ENCODE data around the gene MRPL50. TPM values are rescaled to one million over a fixed set of nuclear protein-coding genes. Genes with fewer than 3 reads are reported as not detected.
A peak's percentile ranks its signal among the peaks of the same experiment; 100 is the strongest.

Gene MRPL50
- total RNA-seq, 1 donor from 2014 or later, result 11.6 TPM

- H3K36me3 ChIP-seq (ENCODE audit: control insufficient read depth, insufficient read depth, low read length), result no peaks in the 10 kb centered on the region
- H3K4me3 ChIP-seq (ENCODE audit: low read depth, low read length), result no peak overlapping the region
- no peak for FAIRE-seq
- H3K27me3 ChIP-seq (ENCODE audit: control insufficient read depth, insufficient read depth, low read length), result no peaks in the 10 kb centered on the region
- TF ChIP-seq, protein P1, sequence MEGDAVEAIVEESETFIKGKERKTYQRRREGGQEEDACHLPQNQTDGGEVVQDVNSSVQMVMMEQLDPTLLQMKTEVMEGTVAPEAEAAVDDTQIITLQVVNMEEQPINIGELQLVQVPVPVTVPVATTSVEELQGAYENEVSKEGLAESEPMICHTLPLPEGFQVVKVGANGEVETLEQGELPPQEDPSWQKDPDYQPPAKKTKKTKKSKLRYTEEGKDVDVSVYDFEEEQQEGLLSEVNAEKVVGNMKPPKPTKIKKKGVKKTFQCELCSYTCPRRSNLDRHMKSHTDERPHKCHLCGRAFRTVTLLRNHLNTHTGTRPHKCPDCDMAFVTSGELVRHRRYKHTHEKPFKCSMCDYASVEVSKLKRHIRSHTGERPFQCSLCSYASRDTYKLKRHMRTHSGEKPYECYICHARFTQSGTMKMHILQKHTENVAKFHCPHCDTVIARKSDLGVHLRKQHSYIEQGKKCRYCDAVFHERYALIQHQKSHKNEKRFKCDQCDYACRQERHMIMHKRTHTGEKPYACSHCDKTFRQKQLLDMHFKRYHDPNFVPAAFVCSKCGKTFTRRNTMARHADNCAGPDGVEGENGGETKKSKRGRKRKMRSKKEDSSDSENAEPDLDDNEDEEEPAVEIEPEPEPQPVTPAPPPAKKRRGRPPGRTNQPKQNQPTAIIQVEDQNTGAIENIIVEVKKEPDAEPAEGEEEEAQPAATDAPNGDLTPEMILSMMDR (IDR thresholded peaks at IDR 0.05; ENCODE audit: insufficient read depth, low read length, severe bottlenecking), result no peak
- DNase-seq (ENCODE audit: low read depth), result no peak
Observed at GRCh38 chr9:101354765-101355708, 43.4 kb downstream of the MRPL50 start.

GRCh38 chr9:101354143-101354764, 44.2 kb downstream of the MRPL50 start:
- FAIRE-seq (peak; percentile 50), DNase-seq (ENCODE audit: low read depth) (peak; percentile 71)
- H3K27me3 ChIP-seq (ENCODE audit: control insufficient read depth, insufficient read depth, low read length), result no peaks in the 10 kb centered on the region
- TF ChIP-seq, protein P1 (IDR thresholded peaks at IDR 0.05; ENCODE audit: insufficient read depth, low read length, severe bottlenecking), result no peak
- H3K4me3 ChIP-seq (ENCODE audit: low read depth, low read length), result no peak overlapping the region
- H3K36me3 ChIP-seq (ENCODE audit: control insufficient read depth, insufficient read depth, low read length), result no peaks in the 10 kb centered on the region

- Histone ChIP-seq H3K27me3 (ENCODE audit: control insufficient read depth, insufficient read depth, low read length) (no peaks in the 10 kb centered on the region), H3K36me3 (ENCODE audit: control insufficient read depth, insufficient read depth, low read length) (no peaks in the 10 kb centered on the region), H3K4me3 (ENCODE audit: low read depth, low read length) (no peak overlapping the region)
- FAIRE-seq (no peak), DNase-seq (ENCODE audit: low read depth) (no peak)
- TF ChIP-seq, protein P1 (IDR thresholded peaks at IDR 0.05; ENCODE audit: insufficient read depth, low read length, severe bottlenecking), result no peak
Observed at GRCh38 chr9:101353683-101354082, 44.7 kb downstream of the MRPL50 start.

DNA sequence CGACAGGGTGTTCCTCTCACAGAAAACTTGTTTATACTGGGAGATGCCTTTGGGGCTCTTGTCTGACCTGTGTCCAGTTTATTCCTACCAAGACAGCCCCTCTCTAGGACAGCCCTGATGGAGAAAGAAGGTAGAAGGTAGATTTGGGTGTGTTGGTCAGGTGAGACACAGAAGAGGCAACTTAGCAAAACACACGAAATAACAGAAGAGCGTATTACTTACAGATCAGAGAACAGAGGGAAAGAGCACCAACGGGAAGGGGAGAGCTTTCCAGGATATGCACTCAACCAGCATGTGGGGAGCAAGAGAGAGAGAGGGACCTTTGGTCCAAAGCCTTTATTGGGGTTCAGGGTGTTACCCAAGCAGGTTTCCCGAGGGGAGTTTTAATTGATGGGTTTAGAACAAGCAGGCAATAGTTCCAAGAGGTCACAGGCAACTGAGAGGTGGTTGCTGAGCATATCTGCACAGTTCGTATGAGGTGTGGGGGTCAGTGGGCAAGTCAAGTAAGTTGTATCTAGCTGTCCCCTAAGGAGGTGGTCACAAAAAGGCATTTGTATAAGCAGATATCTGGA, 45.4 kb downstream of the MRPL50 start:
- H3K27me3 ChIP-seq (ENCODE audit: control insufficient read depth, insufficient read depth, low read length), result no peaks in the 10 kb centered on the region
- no peak overlapping the region for H3K4me3 ChIP-seq (ENCODE audit: low read depth, low read length)
- no peak for FAIRE-seq
- no peaks in the 10 kb centered on the region for H3K36me3 ChIP-seq (ENCODE audit: control insufficient read depth, insufficient read depth, low read length)
- no peak for DNase-seq (ENCODE audit: low read depth)
- TF ChIP-seq, protein P1 (IDR thresholded peaks at IDR 0.05; ENCODE audit: insufficient read depth, low read length, severe bottlenecking), result no peak

DNA sequence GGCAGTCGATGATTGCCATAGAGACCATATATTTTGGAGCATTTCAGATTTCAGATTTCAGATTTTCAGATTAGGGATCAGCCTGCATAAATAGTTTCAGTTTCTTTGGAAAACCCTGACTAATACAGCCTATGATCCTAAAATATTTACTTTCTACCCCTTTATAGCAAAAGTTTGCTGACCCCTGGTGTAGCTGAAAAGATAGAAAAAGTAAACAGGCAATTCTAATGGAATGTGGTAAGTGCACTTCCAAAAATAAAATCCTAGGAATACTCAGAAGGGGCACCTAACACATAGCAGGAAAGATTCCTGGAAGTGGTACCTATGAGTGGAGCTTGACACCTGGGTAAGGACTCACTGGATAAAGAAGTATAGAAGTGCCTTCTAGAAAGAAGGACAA, 48.1 kb downstream of the MRPL50 start:
- TF ChIP-seq, protein P1 (IDR thresholded peaks at IDR 0.05; ENCODE audit: insufficient read depth, low read length, severe bottlenecking), result no peak
- FAIRE-seq, result no peak
- no peak for DNase-seq (ENCODE audit: low read depth)
- H3K4me3 ChIP-seq (ENCODE audit: low read depth, low read length), result no peak overlapping the region
- H3K27me3 ChIP-seq (ENCODE audit: control insufficient read depth, insufficient read depth, low read length), result no peaks in the 10 kb centered on the region
- H3K36me3 ChIP-seq (ENCODE audit: control insufficient read depth, insufficient read depth, low read length), result no peaks in the 10 kb centered on the region
